RWPE2 (cell line): ENCODE measurements around the gene TRPT1.

ENCODE experiments used
- ATAC-seq: fragments of 200-7000 bp; cut with Tn5 transposase; 3 replicates; pipeline ENCODE4 v1.9.1; 2021; ENCODE audit warnings: low read depth
- DNase-seq: peaks from one replicate; pipeline ENCODE4 v3.0.0-alpha.2; 2020; ENCODE audit warnings: low spot score
- H3K27ac ChIP-seq: fragments of 450-650 bp; 2 replicates; pipeline ENCODE4 v1.5.1; 2017; ENCODE audit warnings: mild to moderate bottlenecking; ENCODE audit not compliant: poor library complexity, severe bottlenecking
- H3K27me3 ChIP-seq: fragments of 250-450 bp; sonication (Bioruptor Pico); 2 replicates; pipeline ENCODE4 v1.5.1; 2021; ENCODE audit warnings: mild to moderate bottlenecking, moderate library complexity; ENCODE audit not compliant: insufficient read depth, poor library complexity, severe bottlenecking
- H3K36me3 ChIP-seq: fragments of 250-450 bp; sonication (Bioruptor Pico); 2 replicates; pipeline ENCODE4 v1.5.1; 2020; ENCODE audit warnings: low read depth, mild to moderate bottlenecking, moderate library complexity
- H3K4me1 ChIP-seq: fragments of 250-450 bp; sonication (Bioruptor Pico); 2 replicates; pipeline ENCODE4 v1.5.1; 2021; ENCODE audit warnings: mild to moderate bottlenecking, moderate library complexity; ENCODE audit not compliant: insufficient read depth, poor library complexity, severe bottlenecking
- H3K4me3 ChIP-seq: fragments of 250-450 bp; sonication (Bioruptor Pico); 2 replicates; pipeline ENCODE4 v1.5.1; 2021; ENCODE audit warnings: mild to moderate bottlenecking, moderate library complexity; ENCODE audit not compliant: severe bottlenecking
- H3K9me3 ChIP-seq: fragments of 250-450 bp; sonication (Bioruptor Pico); 2 replicates; pipeline ENCODE4 v1.5.1; 2021; ENCODE audit warnings: mild to moderate bottlenecking, moderate library complexity; ENCODE audit not compliant: severe bottlenecking
- CTCF ChIP-seq: fragments of 450-650 bp; IDR thresholded peaks from one replicate; pipeline ENCODE4 v1.5.1; 2017; ENCODE audit warnings: mild to moderate bottlenecking, moderate library complexity; ENCODE audit not compliant: poor library complexity, severe bottlenecking

The TRPT1 gene

GRCh38 chr11:64226507-64227051 lies 593 bp upstream of the TRPT1 start:
- Histone ChIP-seq H3K9me3 (no peaks in the 10 kb centered on the region), H3K27me3 (no peaks in the 10 kb centered on the region), H3K36me3 (no peaks in the 10 kb centered on the region), H3K27ac (peak overlapping the region; percentile 68), H3K4me3 (peak overlapping the region; percentile 53), H3K4me1 (peaks cover 8% of the 10 kb centered on the region)
- DNase-seq (no peak), ATAC-seq (peak; percentile 6)
- TF ChIP-seq CTCF: peak; percentile 20

- TF ChIP-seq CTCF: no peak
- Histone ChIP-seq H3K4me1 (peaks cover 8% of the 10 kb centered on the region), H3K27ac (peak overlapping the region; percentile 68), H3K27me3 (no peaks in the 10 kb centered on the region), H3K9me3 (no peaks in the 10 kb centered on the region), H3K36me3 (no peaks in the 10 kb centered on the region), H3K4me3 (peak overlapping the region; percentile 53)
- ATAC-seq: no peak
- DNase-seq: no peak
Observed at GRCh38 chr11:64224891-64225607, 937 bp downstream of the TRPT1 start.

GRCh38 chr11:64224151-64224890 lies 1.7 kb downstream of the TRPT1 start:
- H3K9me3 ChIP-seq: no peaks in the 10 kb centered on the region
- H3K36me3 ChIP-seq: no peaks in the 10 kb centered on the region
- DNase-seq: peak; percentile 75
- H3K4me3 ChIP-seq: no peak overlapping the region
- peak; percentile 53 for ATAC-seq
- peaks cover 8% of the 10 kb centered on the region for H3K4me1 ChIP-seq
- H3K27me3 ChIP-seq: no peaks in the 10 kb centered on the region
- peak overlapping the region; percentile 38 for H3K27ac ChIP-seq
- TF ChIP-seq CTCF: no peak

GRCh38 chr11:64223001-64223651 lies 2.9 kb downstream of the TRPT1 start:
- DNase-seq (no peak), ATAC-seq (no peak)
- no peaks in the 10 kb centered on the region for H3K27me3 ChIP-seq
- peaks cover 8% of the 10 kb centered on the region for H3K4me1 ChIP-seq
- H3K36me3 ChIP-seq: no peaks in the 10 kb centered on the region
- H3K4me3 ChIP-seq: no peak overlapping the region
- H3K27ac ChIP-seq: peak overlapping the region; percentile 38
- H3K9me3 ChIP-seq: no peaks in the 10 kb centered on the region
- no peak for TF ChIP-seq CTCF
